PC-9 (cell line): ENCODE data around the gene CCDC148. TPM values are rescaled to one million over a fixed set of nuclear protein-coding genes. Genes with fewer than 3 reads are reported as not detected.

Experiments
- BruUV-seq: library from RNA; stranded (reverse); fragments of 400-500 nt; replicated peaks from 2 replicates; lab custom pipeline; 2021; lab: Mats Ljungman, UMichigan
- CTCF ChIA-PET: fragments of 300-600 bp; sonication (Branson Sonifier 250); formaldehyde crosslinking; loops from one replicate; lab custom pipeline; 2022; ENCODE audit warnings: antibody characterized with exemption; lab: Charles Lee
- POLR2A ChIA-PET: fragments of 300-600 bp; sonication (Branson Sonifier 250); formaldehyde crosslinking; loops from one replicate; lab custom pipeline; 2022; ENCODE audit warnings: antibody characterized with exemption; ENCODE audit not compliant: unreplicated experiment; lab: Charles Lee
- DNase-seq, 2 experiments: peaks; one replicate each; pipeline versions ENCODE4 v3.0.0 to v3.0.0-alpha.2; 2015 to 2022; ENCODE audit warnings: mixed read lengths in 1 of 2
- H2AFZ ChIP-seq: fragments of 200-600 bp; sonication (generic); 2 replicates; pipeline ENCODE4 v1.8.1; 2017; ENCODE audit warnings: antibody characterized with exemption
- H3F3A ChIP-seq: fragments of 200-600 bp; sonication (generic); 2 replicates; pipeline ENCODE4 v1.8.1; 2017; ENCODE audit warnings: antibody characterized with exemption, mild to moderate bottlenecking, low read depth; ENCODE audit not compliant: insufficient read depth
- H3K27ac ChIP-seq: fragments of 200-600 bp; sonication (generic); 2 replicates; pipeline ENCODE4 v1.6.1; 2016; ENCODE audit warnings: mixed run types
- H3K27me3 ChIP-seq: fragments of 200-600 bp; sonication (generic); 2 replicates; pipeline ENCODE4 v1.6.1; 2016; ENCODE audit warnings: low read depth, mixed run types; ENCODE audit not compliant: insufficient read depth
- H3K36me3 ChIP-seq: fragments of 200-600 bp; sonication (generic); 2 replicates; pipeline ENCODE4 v1.6.1; 2016; ENCODE audit warnings: low read depth, mixed run types
- H3K4me1 ChIP-seq: fragments of 200-600 bp; sonication (generic); replicated peaks from 2 replicates; pipeline ENCODE4 v1.6.1; 2016; ENCODE audit warnings: mixed run types; ENCODE audit not compliant: insufficient read depth
- H3K4me2 ChIP-seq: fragments of 200-600 bp; sonication (generic); 2 replicates; pipeline ENCODE4 v1.6.1; 2017; ENCODE audit warnings: mixed run types
- H3K4me3 ChIP-seq: fragments of 200-600 bp; sonication (generic); 2 replicates; pipeline ENCODE4 v1.6.1; 2016; ENCODE audit warnings: mixed run types
- H3K79me2 ChIP-seq: fragments of 200-600 bp; sonication (generic); 2 replicates; pipeline ENCODE4 v1.6.1; 2017; ENCODE audit warnings: low read depth, mixed run types
- H3K9me2 ChIP-seq: fragments of 200-600 bp; sonication (generic); 2 replicates; pipeline ENCODE4 v1.8.1; 2017; ENCODE audit warnings: mild to moderate bottlenecking; ENCODE audit not compliant: insufficient read depth
- H3K9me3 ChIP-seq: fragments of 200-600 bp; sonication (generic); 2 replicates; pipeline ENCODE4 v1.8.1; 2016; ENCODE audit warnings: low read depth; ENCODE audit not compliant: insufficient read depth
- H4K20me1 ChIP-seq: fragments of 200-600 bp; sonication (generic); 2 replicates; pipeline ENCODE4 v1.8.1; 2017; ENCODE audit not compliant: insufficient read depth
- EZH2 ChIP-seq: fragments of 200-600 bp; sonication (generic); IDR thresholded peaks from 2 replicates; pipeline ENCODE4 v1.8.0; 2017; ENCODE audit warnings: antibody characterized with exemption, low read depth
- intact Hi-C: fragments of 100-400 bp; cut with micrococcal nuclease; formaldehyde crosslinking; loops from one replicate; pipeline ENCODE4 v1.10.0; 2022; ENCODE audit not compliant: unreplicated experiment
- total RNA-seq: library from RNA; stranded (reverse); gene quantifications from 2 replicates; pipeline ENCODE4 v1.2.3, GENCODE V29; 2021
- TF ChIP-seq, protein P1 (sequence below): fragments of 200-600 bp; sonication (generic); conservative IDR thresholded peaks from 2 replicates; pipeline ENCODE4 v1.6.1; 2017; ENCODE audit warnings: mixed run types, antibody characterized with exemption, mild to moderate bottlenecking, moderate library complexity

The CCDC148 gene
- total RNA-seq, 1 experiment from 2014 or later = 1.8 TPM

DNA sequence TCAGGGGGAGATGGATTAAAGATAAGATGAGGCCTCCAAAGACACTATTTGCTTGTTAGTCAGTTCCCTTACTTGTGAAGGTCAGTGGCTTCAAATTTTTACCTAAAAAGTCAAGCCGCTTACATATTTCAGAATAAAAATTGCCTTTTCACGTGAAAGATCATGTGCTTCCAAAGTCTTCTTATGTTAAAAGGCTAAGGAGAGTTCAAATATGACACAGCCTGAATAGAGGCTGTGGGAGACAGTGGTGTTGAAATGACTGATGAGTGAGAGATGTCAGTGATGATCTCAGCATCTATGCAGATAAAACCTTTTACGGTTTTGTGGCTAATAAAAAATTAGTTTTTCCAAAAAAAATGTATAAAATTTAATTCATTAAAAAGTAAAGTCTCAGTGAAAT, 314.4 kb downstream of the CCDC148 start:
- no TSS peak for BruUV-seq
- intact Hi-C loops = no loop called here
- POLR2A ChIA-PET = no interaction called here

DNA sequence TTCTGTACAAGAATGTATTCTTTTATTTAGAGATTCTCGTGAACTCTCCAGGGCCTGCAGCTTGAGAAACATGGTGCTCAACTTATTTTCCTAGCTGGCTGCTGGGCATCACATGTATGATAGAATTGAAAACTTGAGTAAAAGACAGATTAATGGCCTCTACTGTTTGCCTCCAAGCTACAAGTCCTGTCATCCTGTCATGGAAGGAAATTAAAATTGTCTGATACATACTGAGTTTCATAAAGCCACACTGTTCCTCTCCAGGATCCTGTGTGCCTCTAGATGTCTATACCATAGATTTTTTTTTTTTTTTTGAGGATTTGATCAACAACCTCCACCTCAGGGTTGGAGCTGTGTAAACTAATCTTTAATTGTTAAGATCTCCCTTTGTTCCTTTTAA, 316.4 kb downstream of the CCDC148 start:
- Histone ChIP-seq H3K27ac (no peak overlapping the region), H3K4me1 (no peaks in the 10 kb centered on the region), H3F3A (no peaks in the 10 kb centered on the region), H3K4me3 (no peak overlapping the region), H3K79me2 (no peaks in the 10 kb centered on the region), H3K27me3 (no peaks in the 10 kb centered on the region), H3K9me2 (no peaks in the 10 kb centered on the region), H3K36me3 (no peaks in the 10 kb centered on the region), H3K4me2 (no peak overlapping the region), H3K9me3 (no peaks in the 10 kb centered on the region), H4K20me1 (no peaks in the 10 kb centered on the region), H2AFZ (no peak overlapping the region)
- intact Hi-C loops = no loop called here
- no TSS peak for BruUV-seq
- CTCF ChIA-PET = no interaction called here
- POLR2A ChIA-PET = no interaction called here
- DNase-seq = no peak
- TF ChIP-seq EZH2 = no peak
- TF ChIP-seq, protein P1, sequence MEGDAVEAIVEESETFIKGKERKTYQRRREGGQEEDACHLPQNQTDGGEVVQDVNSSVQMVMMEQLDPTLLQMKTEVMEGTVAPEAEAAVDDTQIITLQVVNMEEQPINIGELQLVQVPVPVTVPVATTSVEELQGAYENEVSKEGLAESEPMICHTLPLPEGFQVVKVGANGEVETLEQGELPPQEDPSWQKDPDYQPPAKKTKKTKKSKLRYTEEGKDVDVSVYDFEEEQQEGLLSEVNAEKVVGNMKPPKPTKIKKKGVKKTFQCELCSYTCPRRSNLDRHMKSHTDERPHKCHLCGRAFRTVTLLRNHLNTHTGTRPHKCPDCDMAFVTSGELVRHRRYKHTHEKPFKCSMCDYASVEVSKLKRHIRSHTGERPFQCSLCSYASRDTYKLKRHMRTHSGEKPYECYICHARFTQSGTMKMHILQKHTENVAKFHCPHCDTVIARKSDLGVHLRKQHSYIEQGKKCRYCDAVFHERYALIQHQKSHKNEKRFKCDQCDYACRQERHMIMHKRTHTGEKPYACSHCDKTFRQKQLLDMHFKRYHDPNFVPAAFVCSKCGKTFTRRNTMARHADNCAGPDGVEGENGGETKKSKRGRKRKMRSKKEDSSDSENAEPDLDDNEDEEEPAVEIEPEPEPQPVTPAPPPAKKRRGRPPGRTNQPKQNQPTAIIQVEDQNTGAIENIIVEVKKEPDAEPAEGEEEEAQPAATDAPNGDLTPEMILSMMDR = no peak

More for the DNA sequence above, 314.4 kb downstream of the CCDC148 start:
- Histone ChIP-seq H4K20me1 (no peaks in the 10 kb centered on the region), H3K79me2 (no peaks in the 10 kb centered on the region), H3K4me2 (no peak overlapping the region), H3K9me2 (no peaks in the 10 kb centered on the region), H3F3A (no peaks in the 10 kb centered on the region), H3K27me3 (no peaks in the 10 kb centered on the region), H3K9me3 (no peaks in the 10 kb centered on the region), H3K4me3 (no peak overlapping the region), H2AFZ (no peak overlapping the region), H3K27ac (no peak overlapping the region), H3K36me3 (no peaks in the 10 kb centered on the region), H3K4me1 (no peaks in the 10 kb centered on the region)
- CTCF ChIA-PET = no interaction called here
- no peak for DNase-seq
- no peak for TF ChIP-seq EZH2
- TF ChIP-seq, protein P1 = no peak

DNA sequence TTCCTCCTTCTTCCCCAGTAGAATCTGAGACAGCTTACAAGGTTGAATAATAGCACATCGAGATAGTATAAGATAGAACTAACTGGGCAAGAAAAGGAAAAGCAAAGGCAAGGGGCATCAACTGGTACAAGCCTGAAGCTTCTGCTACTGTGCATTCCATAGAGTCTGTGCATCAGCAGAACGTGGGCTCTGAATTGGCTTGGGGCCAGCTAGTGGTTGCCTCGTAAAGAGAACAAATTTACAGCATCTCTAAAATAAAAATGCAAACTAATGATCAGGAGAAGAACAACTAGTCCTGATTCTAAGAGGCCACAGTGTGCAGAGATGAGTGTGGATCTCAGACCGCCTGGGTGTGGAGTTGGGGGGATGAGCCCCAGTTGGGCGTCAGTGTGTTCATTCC, 318.3 kb downstream of the CCDC148 start:
- Histone ChIP-seq H3K27me3 (no peaks in the 10 kb centered on the region), H3K9me3 (no peaks in the 10 kb centered on the region), H4K20me1 (no peaks in the 10 kb centered on the region), H3K4me3 (no peak overlapping the region), H3K27ac (no peak overlapping the region), H3K36me3 (no peaks in the 10 kb centered on the region), H3K4me1 (no peaks in the 10 kb centered on the region), H3K9me2 (no peaks in the 10 kb centered on the region), H3K4me2 (no peak overlapping the region), H3F3A (no peaks in the 10 kb centered on the region), H2AFZ (no peak overlapping the region), H3K79me2 (no peaks in the 10 kb centered on the region)
- ChIA-PET CTCF (no interaction called here), POLR2A (no interaction called here)
- BruUV-seq = no TSS peak
- no peak for DNase-seq
- TF ChIP-seq, protein P1 = no peak
- no peak for TF ChIP-seq EZH2
- intact Hi-C loops = no loop called here
